ENCODE measurements around the gene RSPO4. TPM values are rescaled to one million over a fixed set of nuclear protein-coding genes. Genes with fewer than 3 reads are reported as not detected.
"Not testable (repeated sequence)": the region's sequence is repeated elsewhere in the genome, so short reads cannot be mapped to it uniquely, and the experiment has no call there.

RSPO4 gene
- total RNA-seq, 1 donor from 2014 or later = not detected

DNA sequence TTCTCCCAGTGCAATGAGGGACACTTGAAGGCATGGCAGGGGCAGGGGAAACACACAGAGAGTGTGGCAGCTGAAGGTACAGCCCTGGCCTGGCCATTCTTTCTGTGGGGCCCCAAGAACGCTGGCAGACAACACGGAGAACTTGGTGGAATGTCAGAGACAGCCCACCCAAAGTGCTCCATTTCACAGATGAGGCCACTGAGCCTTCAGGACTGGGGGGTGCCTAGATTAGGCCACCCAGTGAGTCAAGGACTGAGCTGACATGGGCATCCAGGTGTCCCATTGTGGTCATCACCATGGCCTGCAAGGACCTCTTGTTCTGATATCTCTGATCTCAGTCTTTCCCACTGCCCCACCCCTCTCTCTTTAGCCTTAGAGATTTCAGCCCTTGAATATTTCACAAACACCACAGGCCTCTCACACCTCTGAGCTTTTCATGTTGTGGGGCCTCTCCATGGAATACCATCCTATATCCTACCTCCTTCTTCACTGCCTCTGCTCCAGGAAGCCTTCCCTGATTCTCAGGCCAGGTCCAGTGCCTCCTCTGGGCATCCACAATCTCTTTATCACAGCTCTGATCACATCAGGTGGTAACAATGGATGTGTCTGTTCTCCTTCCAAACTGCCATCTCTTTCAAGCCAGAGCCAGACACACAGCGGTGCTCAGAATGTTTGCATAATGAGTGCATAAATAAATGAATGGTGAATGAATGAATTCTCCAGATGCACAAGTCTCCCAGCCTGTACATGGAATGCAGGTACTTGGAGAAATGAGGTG lies 2.0 kb upstream of the RSPO4 start:
- DNase-seq (ENCODE audit: low read depth, low spot score) = no peak

DNA sequence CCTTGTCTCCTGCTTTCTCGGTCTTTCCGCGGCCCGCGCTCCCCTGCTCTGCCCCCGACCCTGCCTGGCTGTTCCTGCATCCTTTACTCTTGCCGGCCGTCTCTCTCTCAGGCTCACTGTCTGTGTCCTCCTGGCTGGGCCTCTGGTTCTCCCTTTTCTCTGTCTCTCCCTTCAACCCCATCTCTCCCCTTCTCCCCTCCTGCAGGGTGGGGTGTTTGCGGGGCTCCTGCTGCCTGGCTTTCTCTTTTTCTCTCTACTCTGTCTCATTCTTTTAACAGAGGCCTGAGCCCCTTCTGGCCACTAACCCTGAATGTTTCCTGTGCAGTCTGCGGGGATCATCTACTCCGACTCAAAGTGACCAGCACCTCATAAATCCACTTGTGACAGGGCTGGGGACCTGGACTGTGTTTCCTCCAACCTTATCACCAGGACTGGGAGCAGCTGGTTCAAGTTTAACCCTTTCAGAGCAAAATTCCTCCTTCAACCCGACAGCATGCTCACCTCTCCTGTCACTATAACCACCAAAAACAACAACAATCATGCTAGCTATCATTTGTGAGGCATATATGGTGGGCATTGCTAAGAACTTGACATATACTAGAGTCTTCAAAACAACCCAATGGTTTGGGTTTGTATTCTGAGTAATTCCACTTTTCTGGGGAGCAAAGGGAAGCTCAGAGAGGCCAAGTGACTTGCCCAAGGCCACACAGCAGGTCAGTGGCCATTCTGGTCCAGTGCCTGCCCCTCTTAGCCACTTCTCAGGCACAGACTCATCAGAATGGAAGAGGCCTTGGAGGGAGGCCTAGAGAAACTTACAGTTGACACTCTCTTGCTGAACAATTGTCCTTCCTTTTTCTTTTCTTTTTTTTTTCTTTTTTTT lies 811 bp upstream of the RSPO4 start:
- DNase-seq (ENCODE audit: low read depth, low spot score) = no peak

DNA sequence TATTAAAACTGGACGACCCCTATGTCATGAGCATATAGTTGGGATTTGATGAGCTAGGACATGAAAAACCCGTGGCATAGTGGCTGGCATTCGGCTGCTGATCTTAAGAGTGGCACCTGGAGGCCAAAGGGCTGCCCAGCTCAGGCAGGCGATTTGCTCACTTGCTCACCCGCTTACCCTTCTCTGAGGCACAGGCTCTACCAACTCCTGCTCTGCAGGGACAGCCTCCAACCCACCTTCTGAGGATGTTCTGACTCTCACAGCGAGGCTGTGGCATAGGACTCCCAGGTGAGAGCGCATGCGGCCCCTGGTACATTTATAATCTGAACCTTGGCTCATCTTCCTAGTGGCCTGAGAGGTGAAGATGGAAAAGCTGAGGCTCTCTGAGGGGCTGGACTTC lies 995 bp downstream of the RSPO4 start:
- no peak for DNase-seq (ENCODE audit: low read depth, low spot score)

DNA sequence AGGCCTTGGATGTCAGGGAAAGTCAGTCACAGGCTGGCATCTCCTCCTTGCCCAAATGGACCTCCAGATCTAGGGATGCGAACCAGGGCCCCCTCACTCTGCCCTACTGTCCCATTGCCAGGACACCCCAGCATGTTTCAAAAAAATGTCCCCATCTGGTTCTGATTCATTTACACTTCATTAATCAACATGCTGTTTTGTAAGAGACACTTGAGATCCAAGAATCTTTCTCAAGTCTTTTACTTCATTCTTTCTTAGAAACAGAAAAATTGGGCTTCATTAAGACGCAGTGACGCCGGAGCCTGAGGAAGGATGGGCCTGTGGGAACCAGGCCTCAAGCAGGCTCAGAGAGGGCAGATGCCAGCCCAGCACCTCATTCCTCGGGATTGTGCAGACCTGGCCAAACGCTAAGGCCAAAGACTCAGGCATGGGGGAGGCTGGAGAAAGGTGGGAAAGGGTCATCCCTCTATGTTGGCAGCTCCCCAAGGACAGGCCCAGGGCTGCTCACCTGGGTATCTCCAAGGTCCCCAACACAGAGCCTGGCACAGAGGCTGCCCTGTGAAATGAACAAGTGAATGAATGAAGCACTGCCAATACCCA lies 3.8 kb downstream of the RSPO4 start:
- no peak for DNase-seq (ENCODE audit: low read depth, low spot score)

DNA sequence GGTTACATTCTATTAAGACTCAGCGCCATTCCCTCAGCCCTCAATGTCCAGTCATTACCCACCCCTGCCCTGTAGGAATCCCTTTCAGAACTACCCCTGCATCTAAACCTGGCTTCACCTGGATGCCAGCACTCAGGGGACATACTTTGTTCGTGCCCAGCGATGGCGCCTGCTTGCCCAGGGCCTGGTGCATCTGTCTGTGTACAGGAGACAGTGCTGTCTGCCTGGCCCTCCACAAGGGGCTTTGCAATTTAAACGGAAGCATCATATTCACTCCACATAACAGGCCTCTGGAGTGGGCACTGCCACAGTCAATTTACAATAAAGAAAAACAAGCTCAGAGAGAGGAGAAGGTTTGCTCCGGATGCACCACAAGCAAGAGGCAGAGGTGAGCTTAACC lies 4.6 kb downstream of the RSPO4 start:
- no peak for DNase-seq (ENCODE audit: low read depth, low spot score)

DNA sequence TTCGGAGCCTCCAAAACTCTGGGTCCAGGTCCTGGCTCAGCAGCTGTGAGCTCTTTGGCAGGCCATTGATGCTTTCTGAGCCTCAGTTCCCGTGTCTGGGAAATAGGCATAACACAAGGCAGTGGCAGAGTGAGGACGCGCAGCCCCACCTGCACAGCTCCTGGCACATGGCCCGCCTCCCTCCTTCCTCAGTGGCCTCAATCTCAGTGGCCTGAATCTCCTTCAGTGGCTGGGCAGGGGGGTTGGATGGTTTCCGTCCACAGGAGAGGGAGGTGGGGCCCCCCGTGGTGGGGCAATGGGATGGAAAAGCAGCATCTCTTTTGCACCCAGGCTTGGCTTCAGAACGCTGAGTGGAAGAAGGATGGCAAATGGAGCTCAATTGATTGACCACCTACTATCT lies 5.1 kb downstream of the RSPO4 start:
- no peak for DNase-seq (ENCODE audit: low read depth, low spot score)

DNA sequence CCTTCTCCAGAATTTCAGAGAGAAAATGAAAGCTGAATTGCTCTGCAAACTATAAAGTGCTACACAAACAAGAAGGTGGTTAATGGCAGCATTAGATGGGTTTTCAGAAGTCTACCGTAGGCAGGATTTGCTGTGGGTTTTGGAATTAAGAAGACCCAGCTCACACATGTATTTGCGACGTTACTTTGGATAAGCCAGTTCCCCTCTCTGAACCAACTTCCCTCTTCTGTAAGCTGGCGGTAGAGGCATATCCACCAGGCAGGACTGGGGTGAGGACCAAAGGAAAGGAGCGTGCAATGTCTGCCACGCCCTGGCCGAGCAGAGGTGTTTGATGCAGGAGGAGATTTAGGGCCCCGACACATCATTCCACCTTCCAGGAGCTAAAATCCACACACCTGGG lies 6.9 kb downstream of the RSPO4 start:
- no peak for DNase-seq (ENCODE audit: low read depth, low spot score)

DNA sequence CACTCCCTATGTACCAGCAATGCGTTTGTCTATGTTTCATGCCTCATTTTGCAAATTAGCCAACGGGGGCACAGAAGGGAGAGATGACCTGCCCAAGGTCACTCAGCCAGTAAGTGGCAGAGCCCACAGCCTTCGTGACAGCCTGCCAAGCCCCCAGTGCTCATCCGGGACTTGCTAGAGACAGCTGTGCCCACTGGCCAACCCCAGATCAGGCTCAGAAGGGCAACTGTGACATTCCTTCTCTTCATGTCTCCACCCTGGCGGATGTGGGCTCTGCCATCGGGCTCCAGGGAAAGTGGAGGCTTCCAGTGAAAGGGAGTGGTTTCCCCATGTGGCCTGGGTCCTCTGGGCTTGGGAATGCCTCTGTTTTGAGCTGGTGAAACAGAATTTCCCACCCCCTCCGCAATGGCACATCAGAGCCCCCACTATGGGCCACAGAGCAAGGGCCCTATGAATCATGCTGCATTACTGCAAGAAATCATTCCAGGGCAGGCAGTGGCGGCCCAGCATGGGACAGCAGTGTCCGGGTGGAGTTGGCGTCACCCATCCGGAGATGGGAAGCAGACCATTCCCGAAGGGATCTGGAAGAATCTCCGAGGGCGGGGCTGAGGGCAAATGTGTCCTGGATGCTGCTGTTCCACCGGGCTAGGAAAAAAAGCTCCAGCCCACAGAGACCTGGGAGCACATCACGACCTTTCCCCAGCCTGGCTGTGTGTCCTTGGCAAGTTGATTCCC lies 9.1 kb downstream of the RSPO4 start:
- no peak for DNase-seq (ENCODE audit: low read depth, low spot score)

DNA sequence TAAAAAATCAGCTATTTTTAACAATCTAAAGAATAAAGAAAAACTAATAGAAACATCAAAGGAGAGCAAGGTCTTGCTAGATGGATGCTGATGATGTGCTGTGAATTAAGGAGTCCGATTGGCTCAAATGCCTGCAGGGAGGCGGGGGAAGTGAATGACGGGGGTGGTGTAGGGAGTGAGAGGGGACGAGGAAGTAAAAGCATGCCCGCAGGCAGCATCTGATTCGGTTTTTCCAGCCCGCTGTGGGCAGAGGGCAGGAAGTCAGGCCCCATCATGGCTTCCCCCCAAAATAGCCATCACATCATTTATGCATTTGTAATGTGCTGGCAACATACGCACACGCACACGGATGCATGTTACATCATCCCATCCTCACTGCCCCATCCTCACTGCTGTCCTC lies 10.3 kb downstream of the RSPO4 start:
- DNase-seq (ENCODE audit: low read depth, low spot score) = no peak

DNA sequence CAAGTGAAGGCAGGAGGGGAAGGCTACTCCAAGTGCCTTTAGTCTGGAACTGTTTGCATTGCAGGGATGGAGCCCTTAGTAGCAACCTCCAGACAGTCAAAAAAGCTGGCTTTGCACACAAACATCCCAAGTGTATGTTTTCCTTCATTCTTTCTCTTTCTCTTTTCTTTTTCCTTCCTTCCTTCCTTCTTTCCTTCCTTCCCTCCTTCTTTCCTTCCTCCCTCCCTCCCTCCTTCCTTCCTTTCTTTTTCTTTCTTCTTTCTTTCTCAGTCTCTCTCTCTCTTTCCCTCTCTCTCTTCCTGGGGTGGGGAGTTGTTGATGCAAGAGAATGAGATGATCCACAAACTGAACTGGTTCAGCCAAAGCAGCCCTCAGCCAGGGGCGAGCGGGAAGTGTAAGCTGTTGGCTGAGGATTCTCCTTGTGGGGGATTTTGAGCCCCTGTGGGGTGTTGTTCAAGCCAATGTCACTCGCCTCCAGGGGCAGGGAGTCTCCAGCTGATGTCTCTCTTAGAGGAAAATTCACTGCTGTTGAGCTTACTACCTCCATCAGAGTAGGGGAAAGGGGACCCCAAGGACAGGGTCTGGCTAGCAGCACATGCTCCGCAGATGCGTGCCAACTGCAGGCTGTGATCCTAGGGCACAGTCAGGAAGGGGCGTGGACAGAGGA lies 11.7 kb downstream of the RSPO4 start:
- DNase-seq (ENCODE audit: low read depth, low spot score) = no peak

DNA sequence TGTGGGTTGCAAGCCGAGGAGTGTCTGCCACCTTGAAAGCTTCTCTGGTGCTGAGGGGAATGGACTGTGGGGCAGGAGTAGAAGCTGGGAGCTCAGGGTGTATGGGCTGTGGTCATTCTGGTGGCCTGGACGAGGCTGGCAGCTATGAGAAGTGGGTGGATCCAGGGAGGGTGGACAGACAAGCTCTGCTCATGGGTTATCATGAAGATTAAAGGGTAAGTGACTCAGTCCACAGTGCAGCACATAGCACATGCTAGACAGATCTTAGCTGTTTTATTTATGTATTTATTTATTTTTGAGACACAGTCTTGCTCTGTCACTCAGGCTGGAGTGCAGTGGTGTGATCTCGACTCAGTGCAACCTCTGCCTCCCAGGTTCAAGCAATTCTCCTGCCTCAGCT lies 13.8 kb downstream of the RSPO4 start:
- DNase-seq (ENCODE audit: low read depth, low spot score) = no peak

DNA sequence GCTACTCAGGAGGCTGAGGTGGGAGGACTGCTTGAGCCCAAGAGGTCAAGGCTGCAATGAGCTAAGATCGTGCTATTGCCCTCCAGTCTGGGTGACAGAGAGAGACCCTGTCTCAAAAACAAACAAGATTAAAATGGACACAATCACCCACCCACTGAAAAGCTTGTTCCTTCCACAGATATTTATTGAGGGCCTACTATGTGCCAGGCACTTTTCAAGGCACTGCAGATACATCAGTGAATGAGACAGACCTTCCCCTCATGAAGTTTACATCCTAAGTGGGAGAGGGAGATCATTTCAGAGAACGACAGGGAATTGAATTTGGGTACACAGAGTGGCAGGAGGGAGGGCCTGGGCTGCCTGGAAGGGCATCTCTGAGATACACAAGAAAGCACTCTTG lies 14.4 kb downstream of the RSPO4 start:
- no peak for DNase-seq (ENCODE audit: low read depth, low spot score)

DNA sequence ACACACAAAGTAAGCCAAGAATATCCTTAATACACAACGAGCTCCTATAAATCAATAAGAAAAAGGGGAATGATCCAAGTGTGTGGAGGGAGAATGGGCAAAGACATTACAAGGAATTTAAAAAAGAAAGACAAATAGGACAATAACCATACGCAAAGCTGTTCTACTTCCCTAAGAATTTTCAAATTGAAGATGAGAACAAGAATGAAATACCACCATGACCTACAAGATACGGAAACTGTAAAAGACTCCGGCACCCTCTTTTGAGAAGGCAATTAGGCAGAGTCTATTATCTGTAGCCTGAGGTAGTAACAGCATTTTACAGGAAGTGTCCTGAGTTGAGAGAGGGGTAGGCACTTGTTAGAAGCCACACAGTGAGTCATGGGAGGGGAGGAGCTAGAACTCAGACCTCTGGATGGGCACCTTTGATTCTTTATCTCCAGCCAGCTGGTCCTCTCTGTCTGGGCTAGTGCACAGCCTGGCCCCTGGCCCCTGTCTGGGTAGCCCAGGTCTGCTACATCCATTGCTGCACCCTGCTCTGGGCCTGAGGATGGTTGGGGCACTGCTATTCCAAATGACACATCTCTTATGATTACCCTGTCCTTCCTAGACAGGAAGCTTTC lies 15.3 kb downstream of the RSPO4 start:
- DNase-seq (ENCODE audit: low read depth, low spot score) = no peak

DNA sequence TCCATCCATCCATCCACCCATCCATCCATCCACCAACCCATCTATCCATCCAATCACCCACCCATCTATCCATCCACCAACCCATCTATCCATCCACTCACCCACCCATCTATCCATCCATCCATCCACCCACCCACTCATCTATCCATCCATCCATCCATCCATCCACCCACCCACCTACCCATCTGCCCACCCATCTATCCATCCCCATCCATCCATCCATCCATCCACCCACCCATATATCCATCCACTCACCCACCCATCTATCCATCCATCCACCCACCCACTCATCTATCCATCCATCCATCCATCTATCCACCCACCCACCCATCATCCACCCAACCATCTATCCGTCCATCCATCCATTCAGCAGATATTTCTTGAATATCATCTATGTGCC lies 17.1 kb downstream of the RSPO4 start:
- DNase-seq (ENCODE audit: low read depth, low spot score) = not testable (repeated sequence)

DNA sequence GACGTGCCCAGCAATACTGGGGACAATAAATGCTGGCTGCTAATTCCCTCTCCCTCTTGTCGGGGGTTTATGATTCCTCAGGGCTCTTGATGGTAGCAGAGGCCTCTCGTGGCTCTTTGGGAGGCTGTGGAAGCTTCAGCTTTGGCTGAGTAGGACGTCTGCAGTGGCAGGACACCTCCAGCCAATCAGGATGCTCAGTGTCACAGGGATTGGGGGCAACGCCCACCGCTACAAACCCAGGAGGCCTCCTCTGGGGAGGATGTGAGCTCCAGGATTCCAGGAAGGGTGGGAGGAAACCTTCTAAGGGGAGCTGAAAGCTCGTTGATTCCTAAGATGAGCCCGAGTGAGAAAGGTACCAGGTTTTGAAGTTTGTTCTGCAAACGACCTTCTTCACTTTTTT lies 19.4 kb downstream of the RSPO4 start:
- no peak for DNase-seq (ENCODE audit: low read depth, low spot score)

DNA sequence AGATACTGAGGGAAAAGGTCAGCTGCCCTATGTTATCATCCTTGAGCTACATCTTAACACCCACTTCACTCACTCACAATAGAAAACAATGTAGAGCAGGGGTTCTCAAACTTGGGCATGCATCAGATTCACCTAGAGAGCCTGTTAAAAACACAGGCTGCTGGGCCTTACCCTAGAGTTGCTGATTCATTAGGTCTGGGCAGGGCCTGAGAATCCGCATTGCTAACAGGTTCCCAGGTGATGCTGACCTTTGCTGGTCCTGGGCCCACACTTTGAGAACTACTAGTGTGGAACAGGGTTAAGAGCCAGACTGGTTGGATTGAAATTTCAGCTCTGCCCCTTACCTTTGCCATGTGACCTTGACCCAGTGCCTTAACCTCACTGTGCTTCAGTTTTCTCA lies 25.1 kb downstream of the RSPO4 start:
- DNase-seq (ENCODE audit: low read depth, low spot score) = no peak

DNA sequence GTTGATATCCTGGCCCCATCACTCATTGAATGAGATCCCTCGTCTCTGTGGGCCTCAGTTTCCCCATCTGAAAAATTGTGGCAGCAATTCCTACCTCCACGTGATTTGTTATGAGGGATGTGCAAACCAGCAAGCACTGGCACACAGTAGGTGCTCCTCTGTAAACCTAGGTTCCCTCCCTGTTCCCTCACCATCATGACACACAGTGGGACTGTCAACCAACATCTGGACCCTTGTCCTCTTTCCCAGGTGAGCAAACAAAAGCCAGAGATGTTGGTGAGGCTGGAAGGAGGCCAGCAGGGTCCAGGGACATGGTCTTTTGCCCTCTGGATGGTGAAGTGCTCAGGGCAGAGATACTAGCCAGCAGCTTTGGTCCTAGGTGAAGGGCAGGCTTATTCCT lies 26.1 kb downstream of the RSPO4 start:
- no peak for DNase-seq (ENCODE audit: low read depth, low spot score)

DNA sequence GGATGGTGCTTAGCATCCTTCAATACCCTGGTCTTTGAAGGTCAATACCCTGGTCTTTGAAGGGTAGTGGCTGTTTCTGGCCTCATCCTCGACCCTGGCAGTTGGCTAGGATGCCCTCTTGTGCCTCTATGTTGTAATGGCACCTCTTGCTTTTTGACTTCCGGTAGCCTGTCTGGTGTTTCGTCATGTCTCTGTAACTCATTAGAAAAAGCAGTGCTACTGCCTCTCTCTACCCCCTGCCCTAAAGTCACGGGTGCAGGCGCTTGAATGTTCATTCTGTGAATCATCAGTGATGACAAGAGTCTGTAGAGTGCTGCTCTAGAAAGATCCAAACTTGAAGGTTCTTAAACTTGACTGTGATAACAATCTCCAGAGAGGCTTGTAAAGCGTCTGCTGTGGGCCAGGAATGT lies 28.3 kb downstream of the RSPO4 start:
- DNase-seq (ENCODE audit: low read depth, low spot score) = no peak

DNA sequence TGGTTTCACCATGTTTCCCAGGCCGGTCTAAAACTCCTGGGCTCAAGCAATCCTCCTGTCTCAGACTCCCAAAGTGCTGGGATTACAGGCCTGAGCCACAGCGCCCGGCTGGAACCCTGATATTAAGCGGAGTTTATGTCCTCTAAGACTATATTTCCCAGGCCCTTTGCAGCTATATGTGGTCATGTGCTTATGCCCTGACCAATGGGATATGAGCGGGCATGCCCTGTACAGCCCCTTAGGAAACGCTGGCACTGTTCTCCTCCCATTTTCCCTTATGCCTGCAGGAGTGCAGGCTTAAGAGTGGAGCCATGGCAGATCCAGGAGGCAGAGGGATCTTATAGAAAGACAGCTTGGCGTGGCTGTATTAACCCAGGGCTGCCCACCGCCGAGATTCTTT lies 29.9 kb downstream of the RSPO4 start:
- no peak for DNase-seq (ENCODE audit: low read depth, low spot score)

DNA sequence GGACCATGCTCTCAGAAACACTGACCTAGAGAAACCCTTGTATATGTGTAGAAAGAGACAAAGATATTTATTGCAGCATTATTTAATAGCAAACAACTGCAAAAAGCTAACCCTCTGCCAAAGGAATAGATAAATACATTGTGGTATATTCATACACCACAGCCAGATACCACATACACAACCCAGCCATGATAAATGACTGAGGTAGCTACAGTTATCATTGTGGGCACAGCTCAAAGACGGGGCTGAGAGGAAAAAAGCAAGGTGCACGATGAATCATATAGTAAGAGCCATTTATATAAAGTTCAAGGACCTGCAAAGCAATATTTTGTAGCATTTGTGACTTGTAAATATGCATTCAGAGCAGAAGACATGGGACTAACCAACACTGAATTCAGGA lies 30.8 kb downstream of the RSPO4 start:
- DNase-seq (ENCODE audit: low read depth, low spot score) = no peak

DNA sequence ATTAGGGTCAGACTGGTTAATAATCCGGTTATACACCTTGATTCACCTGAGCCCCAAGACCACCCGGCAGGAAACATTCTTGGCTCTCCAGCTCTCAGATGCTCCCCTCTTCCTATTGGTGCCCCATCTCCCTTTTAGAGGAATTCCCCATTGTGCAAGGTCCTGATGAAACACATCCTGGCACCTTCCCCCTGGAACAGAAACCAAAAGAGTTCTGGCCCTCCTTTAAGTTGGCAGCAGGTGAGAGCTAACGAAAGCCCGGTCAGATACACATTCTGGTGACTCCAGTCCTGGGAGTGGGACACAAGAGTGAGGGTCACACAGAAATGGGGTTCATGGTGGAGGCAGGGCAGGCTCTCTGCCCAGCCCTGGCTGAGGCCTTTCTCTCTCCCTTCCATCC lies 32.2 kb downstream of the RSPO4 start:
- no peak for DNase-seq (ENCODE audit: low read depth, low spot score)
